Subcutaneous adipose tissue (tissue), 4 donors: ENCODE measurements around the gene TIMP2. TPM values are rescaled to one million over a fixed set of nuclear protein-coding genes. Genes with fewer than 3 reads are reported as not detected.

Source experiments
- CTCF ChIP-seq: fragments of 450-650 bp; IDR thresholded peaks from one replicate; pipeline ENCODE4 v1.5.1; 2016; ENCODE audit warnings: low read depth, mild to moderate bottlenecking, control low read depth, antibody characterized with exemption, moderate library complexity
- total RNA-seq, 4 donors: library from RNA; depleted of rRNA; stranded (reverse); fragments of >200 nt; gene quantifications; one replicate each; pipeline ENCODE4 v1.1.0, GENCODE V29; 2016

Gene TIMP2
- total RNA-seq, 4 donors from 2014 or later: 123 to 267 (median 233) TPM

GRCh38 chr17:78910497-78911284 is 14.5 kb downstream of the TIMP2 start:
- TF ChIP-seq CTCF: no peak

GRCh38 chr17:78908426-78908825 is 16.8 kb downstream of the TIMP2 start:
- no peak for TF ChIP-seq CTCF

GRCh38 chr17:78905541-78905940 is 19.6 kb downstream of the TIMP2 start:
- TF ChIP-seq CTCF: no peak

- TF ChIP-seq CTCF: no peak
Observed at GRCh38 chr17:78905116-78905515, 20.1 kb downstream of the TIMP2 start.

GRCh38 chr17:78904371-78904770 is 20.8 kb downstream of the TIMP2 start:
- no peak for TF ChIP-seq CTCF

- no peak for TF ChIP-seq CTCF
Observed at GRCh38 chr17:78903101-78903779, 21.9 kb downstream of the TIMP2 start, which contains the start of gene CEP295NL. CEP295NL (minus strand) TSS chr17:78903201; CDS start chr17:78901828, 1,373 bp downstream.

GRCh38 chr17:78901806-78902205 is 23.4 kb downstream of the TIMP2 start:
- no peak for TF ChIP-seq CTCF
